Measurements from ENCODE around the gene CHIC1. TPM values are rescaled to one million over a fixed set of nuclear protein-coding genes. Genes with fewer than 3 reads are reported as not detected.
"Not testable (repeated sequence)": the region's sequence is repeated elsewhere in the genome, so short reads cannot be mapped to it uniquely, and the experiment has no call there.

CHIC1 gene
- polyA plus RNA-seq (2013): 9.7 TPM

- WGBS (ENCODE audit: insufficient coverage): 26% methylated on average over 46 of the region's 51 CpGs
- H3K27me3 ChIP-seq (replicated peaks in 2 of 5; ENCODE audit: control insufficient read depth in 4 of 5, insufficient read depth in 5 of 5, low read length in 4 of 5): peaks cover 0 to 12% (median 0%) of the 10 kb centered on the region in 5 experiments
- peaks cover 0 to 12% (median 5%) of the 10 kb centered on the region in 4 experiments for H3K4me1 ChIP-seq (ENCODE audit: control extremely low read depth in 1 of 4, control insufficient read depth in 4 of 4, insufficient read depth in 4 of 4, low read length in 3 of 4)
- POLR2A ChIA-PET: interaction anchor here (0.6 kb wide), 1 partner anchor 19 kb away, joined by 3 read pairs; no protein-coding TSS in a partner anchor
- H3K9me3 ChIP-seq (ENCODE audit: control extremely low read depth in 1 of 5, control insufficient read depth in 4 of 5, insufficient read depth in 2 of 5, low read depth in 1 of 5, low read length in 4 of 5): no peaks in the 10 kb centered on the region
- peak; percentile 71 to 89 (median 86) for DNase-seq
- peak within 1 kb of the TSS; percentile 7 to 76 for H3K27ac ChIP-seq (ENCODE audit: insufficient read depth in 1 of 2, low read depth in 1 of 2, low read length in 2 of 2, poor library complexity in 1 of 2, severe bottlenecking in 2 of 2)
- CTCF ChIA-PET: no interaction called here
- no peaks in the 10 kb centered on the region for H3K36me3 ChIP-seq (ENCODE audit: control insufficient read depth in 4 of 4, insufficient read depth in 4 of 4, low read length in 3 of 4)
- H3K4me3 ChIP-seq (ENCODE audit: control insufficient read depth in 1 of 7, extremely low read depth in 1 of 7, insufficient read depth in 4 of 7, low read depth in 2 of 7, low read length in 6 of 7): peak within 1 kb of the TSS; percentile 49 to 85 (median 68)
These were observed at the start of gene CHIC1 for GRCh38 chrX:73562984-73563737. TSS of gene CHIC1 (plus strand) at chrX:73563197. CDS start at chrX:73563285, 88 bp downstream.

GRCh38 chrX:73522823-73523222 is 40.2 kb upstream of the CHIC1 start:
- CTCF ChIA-PET; H3K4me3 ChIP-seq (ENCODE audit: control insufficient read depth in 1 of 7, extremely low read depth in 1 of 7, insufficient read depth in 4 of 7, low read depth in 2 of 7, low read length in 6 of 7); H3K4me1 ChIP-seq (ENCODE audit: control extremely low read depth in 1 of 4, control insufficient read depth in 4 of 4, insufficient read depth in 4 of 4, low read length in 3 of 4); H3K27me3 ChIP-seq (replicated peaks in 2 of 5; ENCODE audit: control insufficient read depth in 4 of 5, insufficient read depth in 5 of 5, low read length in 4 of 5); H3K36me3 ChIP-seq (ENCODE audit: control insufficient read depth in 4 of 4, insufficient read depth in 4 of 4, low read length in 3 of 4); H3K9me3 ChIP-seq (ENCODE audit: control extremely low read depth in 1 of 5, control insufficient read depth in 4 of 5, insufficient read depth in 2 of 5, low read depth in 1 of 5, low read length in 4 of 5); H3K27ac ChIP-seq (ENCODE audit: insufficient read depth in 1 of 2, low read depth in 1 of 2, low read length in 2 of 2, poor library complexity in 1 of 2, severe bottlenecking in 2 of 2); DNase-seq; POLR2A ChIA-PET: not testable (repeated sequence)
- 100% methylated on average over 1 of the region's 2 CpGs for WGBS (ENCODE audit: insufficient coverage)

- no peak overlapping the region for H3K4me3 ChIP-seq (ENCODE audit: control insufficient read depth in 1 of 7, extremely low read depth in 1 of 7, insufficient read depth in 4 of 7, low read depth in 2 of 7, low read length in 6 of 7)
- no peaks in the 10 kb centered on the region for H3K36me3 ChIP-seq (ENCODE audit: control insufficient read depth in 4 of 4, insufficient read depth in 4 of 4, low read length in 3 of 4)
- POLR2A ChIA-PET: no interaction called here
- no peak overlapping the region for H3K27ac ChIP-seq (ENCODE audit: insufficient read depth in 1 of 2, low read depth in 1 of 2, low read length in 2 of 2, poor library complexity in 1 of 2, severe bottlenecking in 2 of 2)
- no peaks in the 10 kb centered on the region for H3K4me1 ChIP-seq (ENCODE audit: control extremely low read depth in 1 of 4, control insufficient read depth in 4 of 4, insufficient read depth in 4 of 4, low read length in 3 of 4)
- no peaks in the 10 kb centered on the region for H3K27me3 ChIP-seq (replicated peaks in 2 of 5; ENCODE audit: control insufficient read depth in 4 of 5, insufficient read depth in 5 of 5, low read length in 4 of 5)
- H3K9me3 ChIP-seq (ENCODE audit: control extremely low read depth in 1 of 5, control insufficient read depth in 4 of 5, insufficient read depth in 2 of 5, low read depth in 1 of 5, low read length in 4 of 5): no peaks in the 10 kb centered on the region
- 88% methylated on average over 7 of the region's 8 CpGs for WGBS (ENCODE audit: insufficient coverage)
- no peak for DNase-seq
- CTCF ChIA-PET: no interaction called here
These were observed 38.1 kb upstream of the CHIC1 start for GRCh38 chrX:73524906-73525305.

GRCh38 chrX:73525928-73526690 is 36.9 kb upstream of the CHIC1 start:
- POLR2A ChIA-PET: no interaction called here
- 60% methylated on average over 12 of the region's 13 CpGs for WGBS (ENCODE audit: insufficient coverage)
- CTCF ChIA-PET: no interaction called here

GRCh38 chrX:73531655-73532054 is 31.3 kb upstream of the CHIC1 start:
- WGBS (ENCODE audit: insufficient coverage): 89% methylated on average over 3 of the region's 4 CpGs
- H3K27me3 ChIP-seq (replicated peaks in 2 of 5; ENCODE audit: control insufficient read depth in 4 of 5, insufficient read depth in 5 of 5, low read length in 4 of 5); CTCF ChIA-PET: not testable (repeated sequence)

More at GRCh38 chrX:73525928-73526690, 36.9 kb upstream of the CHIC1 start:
- H3K9me3 ChIP-seq (ENCODE audit: control extremely low read depth in 1 of 5, control insufficient read depth in 4 of 5, insufficient read depth in 2 of 5, low read depth in 1 of 5, low read length in 4 of 5): no peaks in the 10 kb centered on the region
- H3K27me3 ChIP-seq (replicated peaks in 2 of 5; ENCODE audit: control insufficient read depth in 4 of 5, insufficient read depth in 5 of 5, low read length in 4 of 5): no peaks in the 10 kb centered on the region
- H3K36me3 ChIP-seq (ENCODE audit: control insufficient read depth in 4 of 4, insufficient read depth in 4 of 4, low read length in 3 of 4): no peaks in the 10 kb centered on the region
- DNase-seq: no peak
- no peak overlapping the region for H3K27ac ChIP-seq (ENCODE audit: insufficient read depth in 1 of 2, low read depth in 1 of 2, low read length in 2 of 2, poor library complexity in 1 of 2, severe bottlenecking in 2 of 2)
- no peaks in the 10 kb centered on the region for H3K4me1 ChIP-seq (ENCODE audit: control extremely low read depth in 1 of 4, control insufficient read depth in 4 of 4, insufficient read depth in 4 of 4, low read length in 3 of 4)
- H3K4me3 ChIP-seq (ENCODE audit: control insufficient read depth in 1 of 7, extremely low read depth in 1 of 7, insufficient read depth in 4 of 7, low read depth in 2 of 7, low read length in 6 of 7): no peak overlapping the region

GRCh38 chrX:73556159-73556558 is 6.8 kb upstream of the CHIC1 start:
- ChIA-PET CTCF (no interaction called here), POLR2A (no interaction called here)
- no peak overlapping the region for H3K27ac ChIP-seq (ENCODE audit: insufficient read depth in 1 of 2, low read depth in 1 of 2, low read length in 2 of 2, poor library complexity in 1 of 2, severe bottlenecking in 2 of 2)
- H3K9me3 ChIP-seq (ENCODE audit: control extremely low read depth in 1 of 5, control insufficient read depth in 4 of 5, insufficient read depth in 2 of 5, low read depth in 1 of 5, low read length in 4 of 5): no peaks in the 10 kb centered on the region
- H3K4me1 ChIP-seq (ENCODE audit: control extremely low read depth in 1 of 4, control insufficient read depth in 4 of 4, insufficient read depth in 4 of 4, low read length in 3 of 4): no peaks in the 10 kb centered on the region
- H3K4me3 ChIP-seq (ENCODE audit: control insufficient read depth in 1 of 7, extremely low read depth in 1 of 7, insufficient read depth in 4 of 7, low read depth in 2 of 7, low read length in 6 of 7): no peak overlapping the region
- DNase-seq: no peak
- no peaks in the 10 kb centered on the region for H3K27me3 ChIP-seq (replicated peaks in 2 of 5; ENCODE audit: control insufficient read depth in 4 of 5, insufficient read depth in 5 of 5, low read length in 4 of 5)
- no peaks in the 10 kb centered on the region for H3K36me3 ChIP-seq (ENCODE audit: control insufficient read depth in 4 of 4, insufficient read depth in 4 of 4, low read length in 3 of 4)

More at GRCh38 chrX:73531655-73532054, 31.3 kb upstream of the CHIC1 start:
- POLR2A ChIA-PET; H3K9me3 ChIP-seq (ENCODE audit: control extremely low read depth in 1 of 5, control insufficient read depth in 4 of 5, insufficient read depth in 2 of 5, low read depth in 1 of 5, low read length in 4 of 5); H3K4me1 ChIP-seq (ENCODE audit: control extremely low read depth in 1 of 4, control insufficient read depth in 4 of 4, insufficient read depth in 4 of 4, low read length in 3 of 4); H3K36me3 ChIP-seq (ENCODE audit: control insufficient read depth in 4 of 4, insufficient read depth in 4 of 4, low read length in 3 of 4); DNase-seq; H3K4me3 ChIP-seq (ENCODE audit: control insufficient read depth in 1 of 7, extremely low read depth in 1 of 7, insufficient read depth in 4 of 7, low read depth in 2 of 7, low read length in 6 of 7); H3K27ac ChIP-seq (ENCODE audit: insufficient read depth in 1 of 2, low read depth in 1 of 2, low read length in 2 of 2, poor library complexity in 1 of 2, severe bottlenecking in 2 of 2): not testable (repeated sequence)

- WGBS (ENCODE audit: insufficient coverage): 86% methylated on average over 1 of the region's 3 CpGs
- CTCF ChIA-PET: no interaction called here
- no peaks in the 10 kb centered on the region for H3K36me3 ChIP-seq (ENCODE audit: control insufficient read depth in 4 of 4, insufficient read depth in 4 of 4, low read length in 3 of 4)
- peaks cover 0 to 12% (median 5%) of the 10 kb centered on the region in 4 experiments for H3K4me1 ChIP-seq (ENCODE audit: control extremely low read depth in 1 of 4, control insufficient read depth in 4 of 4, insufficient read depth in 4 of 4, low read length in 3 of 4)
- no peak overlapping the region for H3K27ac ChIP-seq (ENCODE audit: insufficient read depth in 1 of 2, low read depth in 1 of 2, low read length in 2 of 2, poor library complexity in 1 of 2, severe bottlenecking in 2 of 2)
- DNase-seq: no peak
- H3K4me3 ChIP-seq (ENCODE audit: control insufficient read depth in 1 of 7, extremely low read depth in 1 of 7, insufficient read depth in 4 of 7, low read depth in 2 of 7, low read length in 6 of 7): peak overlapping the region in 1 of 7 experiments; percentile 85
- H3K9me3 ChIP-seq (ENCODE audit: control extremely low read depth in 1 of 5, control insufficient read depth in 4 of 5, insufficient read depth in 2 of 5, low read depth in 1 of 5, low read length in 4 of 5): no peaks in the 10 kb centered on the region
- POLR2A ChIA-PET: no interaction called here
- H3K27me3 ChIP-seq (replicated peaks in 2 of 5; ENCODE audit: control insufficient read depth in 4 of 5, insufficient read depth in 5 of 5, low read length in 4 of 5): peaks cover 0 to 8% (median 0%) of the 10 kb centered on the region in 5 experiments
These were observed 1.2 kb upstream of the CHIC1 start for GRCh38 chrX:73561801-73562200.

Data from common myeloid progenitor, CD34-positive (primary cell).